Activated CD4-positive, alpha-beta T cell treated with anti-CD3 and anti-CD28 coated beads, Interleukin-2, amount 50 U/mL, for 4 hours (primary cell): Measurements from ENCODE around the gene ZDHHC13.
A peak's percentile ranks its signal among the peaks of the same experiment; 100 is the strongest.

ENCODE experiments used
- DNase-seq, 2 experiments: peaks; one replicate each; pipeline ENCODE4 v3.0.0-alpha.2; 2020

ZDHHC13 gene

GRCh38 chr11:19116971-19117759 is at the start of gene ZDHHC13:
TSS of gene ZDHHC13 (plus strand) at chr11:19117168. CDS start at chr11:19117250, 82 bp downstream.
- peak; percentile 92 for DNase-seq

GRCh38 chr11:19071255-19071654 is 45.7 kb upstream of the ZDHHC13 start:
- peak; percentile 29 to 40 for DNase-seq

GRCh38 chr11:19072464-19072863 is 44.5 kb upstream of the ZDHHC13 start:
- DNase-seq: no peak

GRCh38 chr11:19073454-19074415 is 43.2 kb upstream of the ZDHHC13 start:
- no peak for DNase-seq

GRCh38 chr11:19075636-19076035 is 41.3 kb upstream of the ZDHHC13 start:
- DNase-seq: no peak

- DNase-seq: peak; percentile 42 to 55
Measured at GRCh38 chr11:19076744-19077589, 40.0 kb upstream of the ZDHHC13 start.

GRCh38 chr11:19077965-19078364 is 39.0 kb upstream of the ZDHHC13 start:
- no peak for DNase-seq

- DNase-seq: no peak
Measured at GRCh38 chr11:19079643-19080440, 37.1 kb upstream of the ZDHHC13 start.

- no peak for DNase-seq
Measured at GRCh38 chr11:19080579-19080993, 36.4 kb upstream of the ZDHHC13 start.

GRCh38 chr11:19083166-19083565 is 33.8 kb upstream of the ZDHHC13 start:
- DNase-seq: no peak

- no peak for DNase-seq
Measured at GRCh38 chr11:19084661-19085315, 32.2 kb upstream of the ZDHHC13 start.

- no peak for DNase-seq
Measured at GRCh38 chr11:19087658-19088057, 29.3 kb upstream of the ZDHHC13 start.

- no peak for DNase-seq
Measured at GRCh38 chr11:19088791-19089190, 28.2 kb upstream of the ZDHHC13 start.

GRCh38 chr11:19089421-19089820 is 27.5 kb upstream of the ZDHHC13 start:
- no peak for DNase-seq

- DNase-seq: no peak
Measured at GRCh38 chr11:19091366-19091765, 25.6 kb upstream of the ZDHHC13 start.

- DNase-seq: no peak
Measured at GRCh38 chr11:19092342-19092741, 24.6 kb upstream of the ZDHHC13 start.

GRCh38 chr11:19092850-19093249 is 24.1 kb upstream of the ZDHHC13 start:
- DNase-seq: no peak

- no peak for DNase-seq
Measured at GRCh38 chr11:19093976-19094375, 23.0 kb upstream of the ZDHHC13 start.

- no peak for DNase-seq
Measured at GRCh38 chr11:19094859-19095258, 22.1 kb upstream of the ZDHHC13 start.

GRCh38 chr11:19099093-19099492 is 17.9 kb upstream of the ZDHHC13 start:
- no peak for DNase-seq

GRCh38 chr11:19100885-19101284 is 16.1 kb upstream of the ZDHHC13 start:
- no peak for DNase-seq
